Measurements from ENCODE around the gene FOXB1.

DNA sequence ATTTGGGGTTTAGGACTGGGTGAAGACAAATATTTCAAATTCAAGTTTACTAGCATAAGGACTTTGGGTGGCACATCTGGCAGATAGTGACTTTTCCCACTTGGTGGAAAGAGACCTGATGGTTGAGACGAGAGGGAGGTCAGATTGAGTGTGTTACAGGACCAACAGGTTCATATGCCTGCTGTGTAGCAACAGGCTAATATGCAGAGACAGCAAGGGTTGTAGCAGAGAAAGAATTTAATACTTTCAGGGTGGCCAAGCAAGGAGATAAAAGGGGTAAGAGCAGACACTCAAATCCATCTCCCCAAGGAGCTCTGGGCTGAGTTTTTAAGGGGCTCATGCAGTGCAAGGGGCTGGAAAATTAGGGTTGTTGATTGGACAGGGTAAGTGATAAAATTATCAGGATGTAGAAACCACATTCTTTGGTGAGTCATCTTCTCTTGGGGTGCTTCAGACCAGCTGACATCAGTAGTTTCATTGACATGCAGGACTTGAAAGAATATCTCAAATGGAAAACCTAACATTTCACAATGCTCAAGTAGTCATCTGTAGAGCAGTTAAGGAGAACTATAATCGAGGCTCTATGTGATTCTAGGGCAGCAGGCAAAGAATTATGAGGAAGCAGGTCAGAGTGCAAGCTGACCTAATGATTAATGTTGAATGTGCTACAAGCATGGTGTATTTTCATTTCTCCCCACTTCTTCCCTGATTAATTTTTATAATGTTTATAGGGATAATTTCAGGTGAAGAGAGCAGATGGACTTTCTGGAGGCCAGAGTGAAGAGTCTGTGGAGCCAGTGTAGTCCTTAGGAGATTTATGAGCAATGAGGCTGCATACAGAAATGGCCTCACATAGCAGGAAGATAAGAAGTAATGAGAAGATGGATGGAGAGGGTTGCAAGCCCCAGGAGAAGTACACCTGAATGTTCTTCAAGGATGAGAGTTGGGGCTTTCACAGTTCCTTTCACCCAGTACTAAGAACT, 13.7 kb downstream of the FOXB1 start:
- TF ChIP-seq, protein P1, sequence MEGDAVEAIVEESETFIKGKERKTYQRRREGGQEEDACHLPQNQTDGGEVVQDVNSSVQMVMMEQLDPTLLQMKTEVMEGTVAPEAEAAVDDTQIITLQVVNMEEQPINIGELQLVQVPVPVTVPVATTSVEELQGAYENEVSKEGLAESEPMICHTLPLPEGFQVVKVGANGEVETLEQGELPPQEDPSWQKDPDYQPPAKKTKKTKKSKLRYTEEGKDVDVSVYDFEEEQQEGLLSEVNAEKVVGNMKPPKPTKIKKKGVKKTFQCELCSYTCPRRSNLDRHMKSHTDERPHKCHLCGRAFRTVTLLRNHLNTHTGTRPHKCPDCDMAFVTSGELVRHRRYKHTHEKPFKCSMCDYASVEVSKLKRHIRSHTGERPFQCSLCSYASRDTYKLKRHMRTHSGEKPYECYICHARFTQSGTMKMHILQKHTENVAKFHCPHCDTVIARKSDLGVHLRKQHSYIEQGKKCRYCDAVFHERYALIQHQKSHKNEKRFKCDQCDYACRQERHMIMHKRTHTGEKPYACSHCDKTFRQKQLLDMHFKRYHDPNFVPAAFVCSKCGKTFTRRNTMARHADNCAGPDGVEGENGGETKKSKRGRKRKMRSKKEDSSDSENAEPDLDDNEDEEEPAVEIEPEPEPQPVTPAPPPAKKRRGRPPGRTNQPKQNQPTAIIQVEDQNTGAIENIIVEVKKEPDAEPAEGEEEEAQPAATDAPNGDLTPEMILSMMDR (conservative IDR thresholded peaks at IDR 0.05; ENCODE audit: low read depth in 2 of 2), result no peak
- TF ChIP-seq NANOG (IDR thresholded peaks at IDR 0.05; ENCODE audit: borderline replicate concordance) (no peak), POLR2AphosphoS5 (IDR thresholded peaks at IDR 0.05; ENCODE audit: low read depth) (no peak), EZH2phosphoT487 (IDR thresholded peaks at IDR 0.05; ENCODE audit: unreplicated experiment) (no peak), REST (IDR thresholded peaks at IDR 0.05; ENCODE audit: unreplicated experiment) (no peak), JUNB (IDR thresholded peaks at IDR 0.05; ENCODE audit: unreplicated experiment) (no peak), EZH2 (IDR thresholded peaks at IDR 0.05; ENCODE audit: low read depth, unreplicated experiment) (no peak), ZNF114 (CRISPR knock-in tag; IDR thresholded peaks at IDR 0.05) (no peak), ZNF331 (CRISPR knock-in tag; IDR thresholded peaks at IDR 0.05; ENCODE audit: low read depth) (no peak), CREB1 (CRISPR knock-in tag; IDR thresholded peaks at IDR 0.05; ENCODE audit: low read depth) (no peak), ZNF462 (CRISPR knock-in tag; IDR thresholded peaks at IDR 0.05) (no peak)
